Parathyroid adenoma (tissue), 2 donors: ENCODE measurements around the gene SOCS3.
A peak's percentile ranks its signal among the peaks of the same experiment; 100 is the strongest.

Experiments used
- H2AFZ ChIP-seq: fragments of 300-600 bp; sonication (generic); one replicate; pipeline ENCODE4 v1.7.0; 2017; ENCODE audit warnings: antibody characterized with exemption, mild to moderate bottlenecking
- H3K27ac ChIP-seq: fragments of 300-600 bp; sonication (generic); one replicate; pipeline ENCODE4 v1.7.0; 2017
- H3K27me3 ChIP-seq: fragments of 300-600 bp; sonication (generic); one replicate; pipeline ENCODE4 v1.7.0; 2017; ENCODE audit warnings: low read length; ENCODE audit not compliant: control insufficient read depth, insufficient read depth
- H3K36me3 ChIP-seq: fragments of 300-600 bp; sonication (generic); one replicate; pipeline ENCODE4 v1.7.0; 2017; ENCODE audit warnings: low read length; ENCODE audit not compliant: control insufficient read depth, insufficient read depth
- H3K4me1 ChIP-seq: fragments of 300-600 bp; sonication (generic); one replicate; pipeline ENCODE4 v1.7.0; 2017; ENCODE audit warnings: control low read depth
- H3K4me2 ChIP-seq: fragments of 300-600 bp; sonication (generic); one replicate; pipeline ENCODE4 v1.7.0; 2017; ENCODE audit warnings: low read length
- H3K4me3 ChIP-seq: fragments of 300-600 bp; sonication (generic); one replicate; pipeline ENCODE4 v1.7.0; 2017; ENCODE audit warnings: low read depth, low read length
- H3K79me2 ChIP-seq: fragments of 300-600 bp; sonication (generic); one replicate; pipeline ENCODE4 v1.7.0; 2017; ENCODE audit warnings: control low read depth
- H3K9ac ChIP-seq: fragments of 300-600 bp; sonication (generic); one replicate; pipeline ENCODE4 v1.7.0; 2017; ENCODE audit warnings: mild to moderate bottlenecking
- H3K9me3 ChIP-seq: fragments of 300-600 bp; sonication (generic); one replicate; pipeline ENCODE4 v1.7.0; 2017; ENCODE audit warnings: low read length; ENCODE audit not compliant: control insufficient read depth
- CTCF ChIP-seq: fragments of 300-600 bp; sonication (generic); IDR thresholded peaks from one replicate; pipeline ENCODE4 v1.7.0; 2017; ENCODE audit warnings: antibody characterized with exemption, mild to moderate bottlenecking
- donor health status: primary hyperparathyroidism.

The SOCS3 gene

DNA sequence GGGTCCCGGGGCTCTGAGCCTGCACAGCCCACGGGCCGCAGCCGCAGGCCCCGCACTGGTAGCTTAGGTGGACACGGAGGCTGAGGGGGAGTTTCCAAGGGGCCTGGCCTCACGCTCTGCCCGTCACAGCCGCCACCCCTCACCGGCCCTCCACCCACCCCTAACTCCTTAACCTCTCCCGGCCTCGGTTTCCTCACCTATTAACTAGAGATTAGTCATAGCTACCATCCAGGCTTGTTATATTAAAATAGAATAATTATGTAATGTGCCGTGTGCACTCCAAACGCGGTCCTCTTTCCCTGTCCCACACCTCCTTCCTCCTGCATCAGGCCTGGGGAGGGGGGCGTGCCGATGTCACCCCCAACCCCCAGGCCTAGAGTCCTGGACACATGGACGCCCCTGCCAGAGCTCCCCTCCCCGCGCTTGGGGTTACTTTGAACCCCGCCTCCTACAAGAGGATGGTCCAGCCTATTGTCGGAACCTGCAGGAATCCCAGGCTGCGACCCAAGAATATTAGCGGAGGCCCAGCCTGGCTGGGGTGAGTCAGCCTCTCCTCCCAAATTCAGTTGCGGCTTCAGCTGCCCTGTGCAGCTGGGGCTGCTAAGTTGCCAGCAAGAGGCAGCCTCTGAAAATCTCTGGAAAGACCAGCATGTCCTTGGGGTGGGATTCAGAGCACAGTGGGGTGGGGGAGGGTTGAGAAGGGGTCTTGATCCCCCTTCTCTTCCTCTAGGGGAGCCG lies 17.3 kb downstream of the SOCS3 start:
- peak overlapping the region; percentile 43 for H3K4me3 ChIP-seq
- H3K9ac ChIP-seq: no peak overlapping the region
- H3K4me2 ChIP-seq: peak overlapping the region; percentile 78
- TF ChIP-seq CTCF: no peak
- peak overlapping the region; percentile 88 for H2AFZ ChIP-seq
- no peaks in the 10 kb centered on the region for H3K4me1 ChIP-seq
- no peaks in the 10 kb centered on the region for H3K27me3 ChIP-seq
- no peaks in the 10 kb centered on the region for H3K79me2 ChIP-seq
- H3K9me3 ChIP-seq: no peaks in the 10 kb centered on the region
- H3K27ac ChIP-seq: peak overlapping the region; percentile 82
- no peaks in the 10 kb centered on the region for H3K36me3 ChIP-seq

DNA sequence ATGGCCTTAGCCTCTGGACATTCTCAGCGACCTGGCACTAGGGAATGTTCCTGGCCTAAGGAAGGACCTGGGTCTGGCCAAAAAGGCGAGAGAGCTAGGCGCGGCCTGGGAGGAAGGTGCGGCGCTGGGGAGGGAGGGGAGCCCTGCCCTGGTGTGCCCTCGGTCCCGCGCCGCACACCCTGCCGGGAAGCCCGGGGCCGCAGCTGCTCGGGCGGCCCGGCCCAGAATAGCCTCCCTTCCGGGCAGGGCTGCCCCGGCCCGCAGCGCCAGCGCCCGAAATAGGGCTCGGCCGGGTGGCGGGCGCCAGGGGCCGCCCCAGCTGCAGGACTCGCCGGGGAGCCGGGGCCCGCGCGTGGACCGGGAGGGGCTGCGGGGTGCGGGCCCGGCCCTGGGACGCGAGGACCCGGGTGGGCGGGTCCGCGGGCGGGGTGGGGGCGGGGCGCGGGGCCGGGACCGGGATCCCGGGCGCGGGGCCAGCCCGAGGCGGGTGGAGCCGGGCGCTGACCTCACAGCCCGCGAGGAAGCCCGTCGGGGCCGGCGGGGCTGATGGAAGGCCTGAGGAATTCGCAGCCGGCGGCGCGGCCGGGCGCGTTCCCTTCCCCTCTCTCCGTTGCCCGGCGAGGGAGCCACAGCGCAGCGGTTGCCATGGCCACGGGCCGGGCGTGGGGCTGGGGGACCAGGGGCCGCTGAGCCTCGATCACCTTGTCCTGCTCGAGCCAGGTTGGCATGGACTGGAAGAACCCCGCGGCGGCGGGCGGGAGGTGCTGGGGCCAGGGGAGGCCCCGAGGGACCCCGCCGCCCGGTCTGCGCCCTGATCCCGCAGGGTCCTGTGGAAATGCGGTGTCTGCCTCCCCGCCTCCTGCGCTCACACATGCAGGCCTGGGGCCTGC lies 18.1 kb downstream of the SOCS3 start:
- Histone ChIP-seq H3K9me3 (no peaks in the 10 kb centered on the region), H3K9ac (no peak overlapping the region), H3K4me2 (peak overlapping the region; percentile 78), H3K27ac (peak overlapping the region; percentile 85), H3K79me2 (no peaks in the 10 kb centered on the region), H3K4me3 (peak overlapping the region; percentile 43), H3K27me3 (no peaks in the 10 kb centered on the region), H3K4me1 (no peaks in the 10 kb centered on the region), H3K36me3 (no peaks in the 10 kb centered on the region), H2AFZ (peak overlapping the region; percentile 91)
- peak; percentile 6 for TF ChIP-seq CTCF

GRCh38 chr17:78340183-78340955 lies 19.5 kb downstream of the SOCS3 start:
- no peak for TF ChIP-seq CTCF
- Histone ChIP-seq H3K4me3 (no peak overlapping the region), H3K79me2 (no peaks in the 10 kb centered on the region), H3K9me3 (no peaks in the 10 kb centered on the region), H3K9ac (no peak overlapping the region), H3K27me3 (no peaks in the 10 kb centered on the region), H3K4me1 (no peaks in the 10 kb centered on the region), H3K27ac (peak overlapping the region; percentile 85), H3K4me2 (no peak overlapping the region), H2AFZ (no peak overlapping the region), H3K36me3 (no peaks in the 10 kb centered on the region)

DNA sequence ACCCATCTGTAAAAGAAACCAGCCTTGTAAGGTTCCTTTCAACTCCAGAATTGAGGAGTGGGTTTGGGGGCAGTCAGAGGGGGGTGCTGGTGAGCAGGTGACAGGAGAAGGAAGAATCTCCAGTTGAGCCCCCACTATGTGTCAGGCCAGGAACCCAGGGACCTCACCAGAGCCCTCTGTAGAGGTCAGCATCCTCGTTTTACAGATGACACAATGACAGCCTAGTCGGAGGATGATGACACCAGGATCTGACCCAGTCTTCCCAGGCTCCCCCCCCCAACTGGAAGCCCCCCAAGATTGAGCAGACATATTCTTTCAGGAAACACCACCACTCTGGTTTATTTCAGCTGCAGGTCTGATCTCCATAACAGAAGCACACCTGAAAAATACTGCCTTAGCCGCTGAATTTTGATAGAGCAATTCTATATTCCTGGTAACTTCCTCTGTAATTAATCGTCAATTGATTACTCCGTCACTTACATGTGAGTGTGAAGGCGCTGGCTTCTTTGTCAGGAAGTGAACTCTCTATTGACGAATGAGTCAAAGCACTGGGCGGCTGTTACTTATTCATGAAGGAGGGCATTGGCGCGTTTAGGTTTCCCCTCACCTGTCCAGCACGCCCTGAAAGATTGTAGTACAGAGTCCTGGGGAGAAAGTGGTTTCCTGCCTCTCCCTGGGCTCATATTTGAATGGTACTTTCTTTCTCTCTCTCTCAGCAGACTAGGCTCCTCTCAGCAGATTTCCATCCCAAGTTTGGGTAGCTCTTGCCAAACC lies 21.2 kb downstream of the SOCS3 start:
- no peak overlapping the region for H3K9ac ChIP-seq
- H3K4me1 ChIP-seq: no peaks in the 10 kb centered on the region
- H3K4me3 ChIP-seq: no peak overlapping the region
- no peaks in the 10 kb centered on the region for H3K36me3 ChIP-seq
- no peak overlapping the region for H2AFZ ChIP-seq
- H3K4me2 ChIP-seq: no peak overlapping the region
- H3K79me2 ChIP-seq: no peaks in the 10 kb centered on the region
- TF ChIP-seq CTCF: no peak
- no peaks in the 10 kb centered on the region for H3K9me3 ChIP-seq
- H3K27ac ChIP-seq: no peak overlapping the region
- H3K27me3 ChIP-seq: no peaks in the 10 kb centered on the region
